ENCODE results near the gene SLC12A6. TPM values are rescaled to one million over a fixed set of nuclear protein-coding genes. Genes with fewer than 3 reads are reported as not detected.

Gene SLC12A6
- total and polyA plus RNA-seq, 11 donors: 6.1 to 35.1 (median 23.0) TPM

DNA sequence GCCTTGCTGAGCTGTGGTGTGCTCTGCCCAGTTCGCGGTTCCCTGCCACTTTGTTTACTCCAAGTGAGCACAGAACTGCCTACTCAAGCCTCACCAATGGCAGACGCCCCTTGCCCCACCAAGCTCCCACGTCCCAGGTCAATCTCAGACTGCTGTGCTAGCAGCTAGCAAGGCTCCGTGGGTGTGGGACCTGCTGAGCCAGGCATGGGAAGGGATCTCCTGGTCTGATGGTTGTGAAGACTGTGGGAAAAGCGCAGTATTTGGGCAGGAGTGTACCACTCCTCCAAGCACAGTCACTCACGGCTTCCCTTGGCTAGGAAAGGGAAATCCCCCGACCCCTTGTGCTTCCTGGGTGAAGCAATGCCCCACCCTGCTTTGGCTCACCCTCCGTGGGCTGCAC lies 45.0 kb downstream of the SLC12A6 start:
- WGBS, 4 donors: 89 to 96% (median 95%) methylated on average over 7 to 9 of the region's 9 CpGs
- Histone ChIP-seq H3K4me1 (peaks cover 0 to 18% (median 14%) of the 10 kb centered on the region in 12 donors), H3K27me3 (no peaks in the 10 kb centered on the region), H3K4me3 (no peak overlapping the region), H3K27ac (no peak overlapping the region), H3K9me3 (no peaks in the 10 kb centered on the region), H3K36me3 (peaks cover 0 to 3% (median 0%) of the 10 kb centered on the region in 9 donors)
- ATAC-seq (no peak), DNase-seq (no peak)
- intact Hi-C loops (cut with DNase I): no loop called here
- TF ChIP-seq POLR2A (IDR thresholded peaks at IDR 0.05): no peak
- TF ChIP-seq, protein P1, sequence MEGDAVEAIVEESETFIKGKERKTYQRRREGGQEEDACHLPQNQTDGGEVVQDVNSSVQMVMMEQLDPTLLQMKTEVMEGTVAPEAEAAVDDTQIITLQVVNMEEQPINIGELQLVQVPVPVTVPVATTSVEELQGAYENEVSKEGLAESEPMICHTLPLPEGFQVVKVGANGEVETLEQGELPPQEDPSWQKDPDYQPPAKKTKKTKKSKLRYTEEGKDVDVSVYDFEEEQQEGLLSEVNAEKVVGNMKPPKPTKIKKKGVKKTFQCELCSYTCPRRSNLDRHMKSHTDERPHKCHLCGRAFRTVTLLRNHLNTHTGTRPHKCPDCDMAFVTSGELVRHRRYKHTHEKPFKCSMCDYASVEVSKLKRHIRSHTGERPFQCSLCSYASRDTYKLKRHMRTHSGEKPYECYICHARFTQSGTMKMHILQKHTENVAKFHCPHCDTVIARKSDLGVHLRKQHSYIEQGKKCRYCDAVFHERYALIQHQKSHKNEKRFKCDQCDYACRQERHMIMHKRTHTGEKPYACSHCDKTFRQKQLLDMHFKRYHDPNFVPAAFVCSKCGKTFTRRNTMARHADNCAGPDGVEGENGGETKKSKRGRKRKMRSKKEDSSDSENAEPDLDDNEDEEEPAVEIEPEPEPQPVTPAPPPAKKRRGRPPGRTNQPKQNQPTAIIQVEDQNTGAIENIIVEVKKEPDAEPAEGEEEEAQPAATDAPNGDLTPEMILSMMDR (IDR thresholded peaks at IDR 0.05): no peak

DNA sequence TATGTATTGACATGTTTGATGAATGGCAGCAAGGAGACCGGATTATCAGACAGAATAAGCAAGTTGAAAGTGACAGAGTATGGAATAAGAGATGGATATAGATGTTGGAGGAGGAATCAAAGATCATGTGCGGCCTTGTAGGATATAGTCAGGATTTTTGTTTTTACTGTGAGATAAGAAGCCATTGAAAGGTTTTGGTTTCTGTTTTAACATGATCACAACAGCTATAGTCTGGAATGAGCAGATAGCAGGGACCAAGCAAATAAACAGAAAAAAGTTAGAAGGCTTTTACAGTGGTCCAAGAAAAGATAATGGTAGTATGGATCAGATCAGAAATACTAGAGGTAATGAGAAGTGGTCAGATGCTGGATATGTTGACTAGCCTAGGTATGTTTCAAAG lies 52.6 kb downstream of the SLC12A6 start:
- Histone ChIP-seq H3K4me3 (no peak overlapping the region), H3K27ac (peak overlapping the region in 1 of 12 donors; percentile 7), H3K9me3 (peaks cover 0 to 5% (median 0%) of the 10 kb centered on the region in 12 donors), H3K4me1 (peaks cover 0 to 8% (median 0%) of the 10 kb centered on the region in 12 donors), H3K36me3 (no peaks in the 10 kb centered on the region), H3K27me3 (no peaks in the 10 kb centered on the region)
- 77 to 83% (median 79%) methylated on average over 2 of the region's 2 CpGs for WGBS, 4 donors
- ATAC-seq (no peak), DNase-seq (no peak)
- intact Hi-C loops (cut with DNase I): no loop called here
- TF ChIP-seq, protein P1 (IDR thresholded peaks at IDR 0.05): no peak
- no peak for TF ChIP-seq POLR2A (IDR thresholded peaks at IDR 0.05)

DNA sequence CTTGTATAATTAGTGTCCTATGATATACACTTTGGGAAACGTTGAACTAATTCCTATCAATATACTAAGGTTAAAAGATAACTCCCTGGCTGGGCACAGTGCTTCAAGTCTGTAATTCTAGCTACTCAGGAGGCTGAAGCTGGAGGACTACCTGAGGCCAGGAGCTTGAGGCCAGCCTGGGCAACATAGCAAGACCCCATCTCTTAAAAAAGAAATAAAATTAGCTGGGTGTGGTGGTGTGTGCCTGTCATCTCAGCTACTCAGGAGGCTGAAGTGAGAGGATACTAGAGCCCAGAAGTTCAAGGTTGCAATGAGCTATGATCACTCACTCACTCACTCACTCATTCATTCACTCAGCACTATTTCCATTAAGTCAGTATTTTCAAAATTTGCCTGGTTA lies 55.2 kb downstream of the SLC12A6 start:
- Histone ChIP-seq H3K27ac (no peak overlapping the region), H3K4me3 (no peak overlapping the region), H3K27me3 (no peaks in the 10 kb centered on the region), H3K9me3 (peaks cover 0 to 3% (median 0%) of the 10 kb centered on the region in 12 donors), H3K36me3 (no peaks in the 10 kb centered on the region), H3K4me1 (peaks cover 0 to 11% (median 0%) of the 10 kb centered on the region in 12 donors)
- 87 to 100% (median 92%) methylated on average over 1 of the region's 1 CpG for WGBS, 4 donors
- DNase-seq (no peak), ATAC-seq (no peak)
- intact Hi-C loops (cut with DNase I): no loop called here
- TF ChIP-seq POLR2A (IDR thresholded peaks at IDR 0.05): no peak
- TF ChIP-seq, protein P1 (IDR thresholded peaks at IDR 0.05): no peak

DNA sequence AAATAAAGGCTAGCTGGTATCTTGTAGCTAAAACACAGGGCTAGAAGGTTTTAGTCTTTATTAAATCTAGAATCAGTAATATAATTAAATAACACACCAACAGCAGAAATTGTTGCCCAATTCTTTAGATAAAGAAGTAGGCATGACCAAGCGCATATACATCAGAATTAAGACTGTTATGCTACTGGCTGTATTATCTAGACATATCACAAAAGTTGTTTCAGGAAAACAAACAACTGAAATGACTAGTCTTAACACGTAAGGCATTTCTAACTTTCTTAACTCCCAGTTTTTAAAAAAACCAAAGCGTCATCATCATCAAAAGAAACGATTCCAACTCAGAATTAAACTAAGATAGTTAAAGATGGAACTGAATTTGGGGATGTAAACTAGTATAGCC lies 57.4 kb downstream of the SLC12A6 start:
- intact Hi-C loops (cut with DNase I): no loop called here
- WGBS, 4 donors: 96 to 97% (median 97%) methylated on average over 4 of the region's 4 CpGs
- peak overlapping the region in 1 of 12 donors; percentile 3 for H3K27ac ChIP-seq
- peaks cover 0 to 16% (median 2%) of the 10 kb centered on the region in 12 donors for H3K4me1 ChIP-seq
- no peaks in the 10 kb centered on the region for H3K27me3 ChIP-seq
- no peaks in the 10 kb centered on the region for H3K36me3 ChIP-seq
- H3K4me3 ChIP-seq: no peak overlapping the region
- H3K9me3 ChIP-seq: no peaks in the 10 kb centered on the region
- ATAC-seq (no peak), DNase-seq (no peak)
- TF ChIP-seq, protein P1 (IDR thresholded peaks at IDR 0.05): no peak
- TF ChIP-seq POLR2A (IDR thresholded peaks at IDR 0.05): no peak

Data from heart left ventricle (tissue), 16 donors.